H9 (cell line): Measurements from ENCODE around the gene EPS15. TPM values are rescaled to one million over a fixed set of nuclear protein-coding genes. Genes with fewer than 3 reads are reported as not detected.

Experiments used
- DNase-seq: peaks from one replicate; pipeline ENCODE4 v3.0.0-alpha.2; 2017
- H2AFZ ChIP-seq: one replicate; pipeline ENCODE4 v1.6.1; 2013; ENCODE audit warnings: mild to moderate bottlenecking, low read length, control low read depth, moderate library complexity
- H2AK5ac ChIP-seq: 2 replicates; pipeline ENCODE4 v1.6.1; 2013; ENCODE audit warnings: low read length, control low read depth, mixed read lengths; ENCODE audit not compliant: insufficient read length
- H2BK120ac ChIP-seq: one replicate; pipeline ENCODE4 v1.6.1; 2013; ENCODE audit warnings: low read depth, mild to moderate bottlenecking, low read length, control low read depth, inconsistent platforms; ENCODE audit not compliant: poor library complexity, severe bottlenecking
- H2BK12ac ChIP-seq: 2 replicates; pipeline ENCODE4 v1.6.1; 2013; ENCODE audit warnings: low read length, control low read depth, mixed read lengths, low read depth; ENCODE audit not compliant: insufficient read length
- H2BK15ac ChIP-seq: 2 replicates; pipeline ENCODE4 v1.6.1; 2013; ENCODE audit warnings: low read depth, low read length, control low read depth
- H2BK20ac ChIP-seq: one replicate; pipeline ENCODE4 v1.6.1; 2013; ENCODE audit warnings: low read depth, mild to moderate bottlenecking, low read length, control low read depth, inconsistent platforms; ENCODE audit not compliant: poor library complexity, severe bottlenecking
- H2BK5ac ChIP-seq: 2 replicates; pipeline ENCODE4 v1.6.1; 2013; ENCODE audit warnings: low read length, control low read depth, mixed read lengths; ENCODE audit not compliant: insufficient read length
- H3K14ac ChIP-seq: 2 replicates; pipeline ENCODE4 v1.6.1; 2013; ENCODE audit warnings: low read length, control low read depth; ENCODE audit not compliant: insufficient read depth
- H3K18ac ChIP-seq: 2 replicates; pipeline ENCODE4 v1.6.1; 2013; ENCODE audit warnings: low read depth, mild to moderate bottlenecking, mixed read lengths, low read length, control low read depth; ENCODE audit not compliant: insufficient read length
- H3K23ac ChIP-seq: 2 replicates; pipeline ENCODE4 v1.6.1; 2013; ENCODE audit warnings: low read length, control low read depth, mixed read lengths, low read depth; ENCODE audit not compliant: insufficient read length
- H3K23me2 ChIP-seq: 2 replicates; pipeline ENCODE4 v1.6.1; 2013; ENCODE audit warnings: low read depth, mild to moderate bottlenecking, mixed read lengths, low read length, control low read depth; ENCODE audit not compliant: insufficient read length, poor library complexity, severe bottlenecking
- H3K27ac ChIP-seq: 2 replicates; pipeline ENCODE4 v1.5.1; 2013; ENCODE audit warnings: low read length, control low read depth, mixed read lengths, low read depth; ENCODE audit not compliant: insufficient read length
- H3K27me3 ChIP-seq: 2 replicates; pipeline ENCODE4 v1.6.1; 2013; ENCODE audit warnings: low read length, control low read depth, inconsistent platforms; ENCODE audit not compliant: insufficient read depth
- H3K4ac ChIP-seq: 2 replicates; pipeline ENCODE4 v1.6.1; 2013; ENCODE audit warnings: low read depth, mild to moderate bottlenecking, control low read depth, inconsistent platforms, low read length, moderate library complexity
- H3K4me1 ChIP-seq: 2 replicates; pipeline ENCODE4 v1.6.1; 2013; ENCODE audit warnings: low read length, control low read depth, inconsistent platforms; ENCODE audit not compliant: insufficient read depth
- H3K4me2 ChIP-seq: 2 replicates; pipeline ENCODE4 v1.6.1; 2013; ENCODE audit warnings: low read length, control low read depth, mixed read lengths; ENCODE audit not compliant: insufficient read length, insufficient read depth
- H3K56ac ChIP-seq: 2 replicates; pipeline ENCODE4 v1.6.1; 2013; ENCODE audit warnings: low read depth, mild to moderate bottlenecking, mixed read lengths, low read length, control low read depth; ENCODE audit not compliant: insufficient read length
- H3K79me1 ChIP-seq: 2 replicates; pipeline ENCODE4 v1.6.1; 2013; ENCODE audit warnings: low read depth, mild to moderate bottlenecking, moderate library complexity, low read length, control low read depth, inconsistent platforms; ENCODE audit not compliant: insufficient read depth, poor library complexity, severe bottlenecking
- H3K79me2 ChIP-seq: 2 replicates; pipeline ENCODE4 v1.6.1; 2013; ENCODE audit warnings: low read length, control low read depth, inconsistent platforms; ENCODE audit not compliant: insufficient read depth
- H3K9ac ChIP-seq: 2 replicates; pipeline ENCODE4 v1.6.1; 2013; ENCODE audit warnings: low read length, control low read depth, mixed read lengths; ENCODE audit not compliant: insufficient read length; ENCODE audit errors: extremely low read depth
- H3K9me3 ChIP-seq: one replicate; pipeline ENCODE4 v1.6.1; 2013; ENCODE audit warnings: low read depth, low read length, inconsistent platforms; ENCODE audit not compliant: control insufficient read depth
- H3T11ph ChIP-seq: one replicate; pipeline ENCODE4 v1.6.1; 2013; ENCODE audit warnings: mild to moderate bottlenecking, low read length, control low read depth, inconsistent platforms
- H4K20me1 ChIP-seq: one replicate; pipeline ENCODE4 v1.6.1; 2013; ENCODE audit not compliant: control insufficient read depth, insufficient read length, insufficient read depth
- H4K5ac ChIP-seq: 2 replicates; pipeline ENCODE4 v1.6.1; 2013; ENCODE audit warnings: low read depth, mild to moderate bottlenecking, mixed read lengths, low read length, control low read depth; ENCODE audit not compliant: insufficient read length
- H4K8ac ChIP-seq: replicated peaks from 2 replicates; pipeline ENCODE4 v1.6.1; 2013; ENCODE audit warnings: low read length, control low read depth, mixed read lengths, low read depth; ENCODE audit not compliant: insufficient read length
- H4K91ac ChIP-seq: 2 replicates; pipeline ENCODE4 v1.6.1; 2013; ENCODE audit warnings: low read depth, mild to moderate bottlenecking, moderate library complexity, mixed read lengths, low read length, control low read depth; ENCODE audit not compliant: insufficient read length
- H3K27ac Mint-ChIP-seq, 3 experiments: 2 replicates in 2 of 3; 3 replicates in 1 of 3; pipeline ENCODE4 v1.8.0; 2020 to 2021; ENCODE audit warnings: mixed read lengths in 3 of 3, mild to moderate bottlenecking in 1 of 3, moderate library complexity in 1 of 3
- H3K27me3 Mint-ChIP-seq: 2 replicates; pipeline ENCODE4 v1.8.0; 2021; ENCODE audit warnings: low read depth, mild to moderate bottlenecking, moderate library complexity, mixed read lengths
- H3K36me3 Mint-ChIP-seq, 3 experiments: 2 replicates in 2 of 3; 3 replicates in 1 of 3; pipeline ENCODE4 v1.8.0; 2020 to 2021; ENCODE audit warnings: low read depth in 3 of 3, mixed read lengths in 3 of 3; ENCODE audit not compliant: insufficient read depth in 1 of 3
- H3K4me1 Mint-ChIP-seq, 2 experiments: 2 replicates each; pipeline ENCODE4 v1.8.0; 2020; ENCODE audit warnings: mixed read lengths in 2 of 2
- H3K4me3 Mint-ChIP-seq, 2 experiments: 2 replicates in 1 of 2; 3 replicates in 1 of 2; pipeline ENCODE4 v1.8.0; 2020 to 2021; ENCODE audit warnings: mild to moderate bottlenecking in 2 of 2, mixed read lengths in 2 of 2, moderate library complexity in 1 of 2
- H3K9me3 Mint-ChIP-seq, 2 experiments: 2 replicates in 1 of 2; 3 replicates in 1 of 2; pipeline ENCODE4 v1.8.0; 2020; ENCODE audit warnings: mild to moderate bottlenecking in 2 of 2, mixed read lengths in 2 of 2, moderate library complexity in 1 of 2
- CTCF ChIP-seq: fragments of 200-600 bp; sonication (generic); conservative IDR thresholded peaks from 3 replicates; pipeline ENCODE4 v1.8.0; 2021; ENCODE audit warnings: antibody characterized with exemption, mild to moderate bottlenecking
- WGBS: extraction: QIAGEN DNeasy Blood & Tissue Kit; methylation state at CpG from one replicate; pipeline ENCODE4 v1.1.7; 2013; ENCODE audit warnings: missing lambda C conversion rate, low lambda C conversion rate, mixed read lengths; ENCODE audit not compliant: insufficient read length; ENCODE audit errors: extremely low coverage; 5-methylcytosine and 5-hydroxymethylcytosine counted together
- total RNA-seq: library from RNA; stranded (reverse); gene quantifications from 2 replicates; pipeline ENCODE4 v1.2.1, GENCODE V29; 2021

Gene EPS15
- total RNA-seq, 1 experiment from 2014 or later, result 44.1 TPM

- Histone ChIP-seq H3T11ph (no peak overlapping the region), H3K23ac (no peak overlapping the region), H3K56ac (no peak overlapping the region), H4K91ac (no peak overlapping the region), H2BK20ac (no peak overlapping the region), H4K8ac (no peak overlapping the region), H2BK12ac (no peak overlapping the region), H3K4me2 (no peak overlapping the region), H2BK15ac (no peak overlapping the region), H3K9ac (no peak overlapping the region), H3K14ac (no peak overlapping the region), H3K18ac (no peak overlapping the region), H3K27me3 (no peaks in the 10 kb centered on the region), H3K79me2 (no peaks in the 10 kb centered on the region), H3K4ac (no peak overlapping the region), H3K27ac (no peak overlapping the region), H3K79me1 (no peaks in the 10 kb centered on the region), H2BK5ac (no peak overlapping the region), H4K20me1 (no peaks in the 10 kb centered on the region), H2BK120ac (no peak overlapping the region), H4K5ac (no peak overlapping the region), H3K23me2 (no peaks in the 10 kb centered on the region), H2AFZ (no peak overlapping the region), H2AK5ac (no peak overlapping the region), H3K9me3 (no peaks in the 10 kb centered on the region), H3K4me1 (no peaks in the 10 kb centered on the region)
- Mint-ChIP-seq H3K4me1 (no peaks in the 10 kb centered on the region), H3K9me3 (no peaks in the 10 kb centered on the region; a peak in 1 of 5 replicates), H3K27ac (no peak overlapping the region), H3K36me3 (peaks cover 5 to 21% (median 5%) of the 10 kb centered on the region in 3 experiments; a peak in 5 of 7 replicates), H3K27me3 (no peaks in the 10 kb centered on the region), H3K4me3 (no peak overlapping the region)
- 100% methylated on average over 1 of the region's 2 CpGs for WGBS
- DNase-seq, result no peak
- no peak for TF ChIP-seq CTCF
Measured at GRCh38 chr1:51472359-51472758, 46.7 kb downstream of the EPS15 start.
